SK-N-SH (cell line): ENCODE results near the gene KCNQ2. TPM values are rescaled to one million over a fixed set of nuclear protein-coding genes. Genes with fewer than 3 reads are reported as not detected.
A peak's percentile ranks its signal among the peaks of the same experiment; 100 is the strongest.

Experiments
- CTCF ChIA-PET: fragments of 300-600, 350-600 bp; formaldehyde crosslinking; extraction: SDS; loops from one replicate; lab custom pipeline; 2021; lab: Yijun Ruan, JAX
- POLR2A ChIA-PET: fragments of 350-600 bp; sonication (Branson Sonifier 250); formaldehyde crosslinking; extraction: SDS; loops from one replicate; lab custom pipeline; 2020; ENCODE audit warnings: antibody characterized with exemption, inconsistent platforms; lab: Yijun Ruan, JAX
- DNase-seq: peaks from one replicate; pipeline ENCODE4 v3.0.0; 2012
- H2AFZ ChIP-seq: fragments of 200-600 bp; sonication (generic); 2 replicates; pipeline ENCODE4 v1.8.1; 2016; ENCODE audit warnings: antibody characterized with exemption, mild to moderate bottlenecking, low read depth
- H3F3A ChIP-seq: fragments of 200-600 bp; sonication (generic); replicated peaks from 2 replicates; pipeline ENCODE3; 2016; ENCODE audit warnings: antibody characterized with exemption, mild to moderate bottlenecking; ENCODE audit not compliant: insufficient read depth
- H3K27ac ChIP-seq, 2 experiments: fragments of 200-500 bp in 1 of 2; fragments of 200-600 bp in 1 of 2; sonication (Bioruptor generic) in 1 of 2; sonication (generic), shearing (Covaris generic) in 1 of 2; 2 replicates each; pipeline versions ENCODE4 v1.5.1 to v1.6.1; 2014 to 2016; ENCODE audit warnings: low read depth in 2 of 2, inconsistent platforms in 1 of 2, low read length in 1 of 2, mild to moderate bottlenecking in 1 of 2, mixed read lengths in 1 of 2
- H3K27me3 ChIP-seq: fragments of 200-600 bp; sonication (generic), shearing (Covaris generic); 2 replicates; pipeline ENCODE4 v1.6.1; 2016; ENCODE audit warnings: mixed run types; ENCODE audit not compliant: insufficient read depth
- H3K36me3 ChIP-seq, 2 experiments: fragments of 200-500 bp in 1 of 2; fragments of 200-600 bp in 1 of 2; sonication (Bioruptor generic) in 1 of 2; sonication (generic) in 1 of 2; replicated peaks in 1 of 2; 2 replicates each; pipeline versions ENCODE3 to v1.5.1; 2014 to 2016; ENCODE audit warnings: low read length in 1 of 2, mild to moderate bottlenecking in 1 of 2; ENCODE audit not compliant: insufficient read depth in 2 of 2, control insufficient read depth in 1 of 2
- H3K4me1 ChIP-seq, 2 experiments: fragments of 200-500 bp in 1 of 2; fragments of 200-600 bp in 1 of 2; sonication (Bioruptor generic) in 1 of 2; sonication (generic), shearing (Covaris generic) in 1 of 2; 2 replicates each; pipeline versions ENCODE4 v1.5.1 to v1.6.1; 2014 to 2016; ENCODE audit warnings: low read depth in 1 of 2, low read length in 1 of 2, mixed run types in 1 of 2; ENCODE audit not compliant: insufficient read depth in 2 of 2, control insufficient read depth in 1 of 2
- H3K4me2 ChIP-seq: fragments of 200-600 bp; sonication (generic), shearing (Covaris generic); 2 replicates; pipeline ENCODE4 v1.6.1; 2017; ENCODE audit warnings: mixed run types
- H3K4me3 ChIP-seq, 2 experiments: fragments of 200-500 bp in 1 of 2; fragments of 200-600 bp in 1 of 2; sonication (Bioruptor generic) in 1 of 2; sonication (generic), shearing (Covaris generic) in 1 of 2; 2 replicates each; pipeline versions ENCODE4 v1.5.1 to v1.8.1; 2014 to 2016; ENCODE audit warnings: low read depth in 2 of 2, inconsistent platforms in 1 of 2, low read length in 1 of 2, mild to moderate bottlenecking in 1 of 2, mixed read lengths in 1 of 2, moderate library complexity in 1 of 2
- H3K79me2 ChIP-seq: fragments of 200-600 bp; sonication (generic); 2 replicates; pipeline ENCODE4 v1.8.1; 2017; ENCODE audit warnings: mild to moderate bottlenecking; ENCODE audit not compliant: insufficient read depth
- H3K9ac ChIP-seq: fragments of 200-600 bp; sonication (generic); 2 replicates; pipeline ENCODE4 v1.6.1; 2017; ENCODE audit warnings: mixed run types
- H3K9me2 ChIP-seq: fragments of 200-600 bp; sonication (generic); 2 replicates; pipeline ENCODE4 v1.6.1; 2017; ENCODE audit warnings: mixed run types
- H3K9me3 ChIP-seq: fragments of 200-600 bp; sonication (generic); 2 replicates; pipeline ENCODE4 v1.6.1; 2017; ENCODE audit warnings: mixed run types, mild to moderate bottlenecking, moderate library complexity
- H4K20me1 ChIP-seq: fragments of 200-600 bp; sonication (generic); 2 replicates; pipeline ENCODE4 v1.6.1; 2017; ENCODE audit warnings: mild to moderate bottlenecking, mixed run types; ENCODE audit not compliant: insufficient read depth
- CHD2 ChIP-seq: fragments of 150-350 bp; IDR thresholded peaks from 2 replicates; pipeline ENCODE4 v1.6.1; 2018; ENCODE audit warnings: low read length; ENCODE audit not compliant: partially characterized antibody
- FOXJ3 ChIP-seq: sonication (generic); formaldehyde crosslinking; IDR thresholded peaks from 2 replicates; pipeline ENCODE4 v1.5.1; 2020; ENCODE audit warnings: mild to moderate bottlenecking, missing genetic modification reagents
- MEF2A ChIP-seq: IDR thresholded peaks from 2 replicates; pipeline ENCODE4 v1.4.0; 2012; ENCODE audit warnings: low read depth, borderline replicate concordance
- PBX3 ChIP-seq: IDR thresholded peaks from 2 replicates; pipeline ENCODE4; 2012
- POLR2AphosphoS5 ChIP-seq: IDR thresholded peaks from 2 replicates; pipeline ENCODE4 v1.6.1; 2012; ENCODE audit warnings: low read depth, low read length
- RCOR1 ChIP-seq: fragments of 150-350 bp; IDR thresholded peaks from 2 replicates; pipeline ENCODE4 v1.6.1; 2017; ENCODE audit warnings: antibody characterized with exemption, low read length
- REST ChIP-seq: IDR thresholded peaks from 2 replicates; pipeline ENCODE4 v1.6.1; 2012; ENCODE audit warnings: mild to moderate bottlenecking, low read depth, low read length, moderate library complexity
- SMC3 ChIP-seq: IDR thresholded peaks from 2 replicates; pipeline ENCODE4 v1.6.1; 2012; ENCODE audit warnings: low read depth, low read length, improper control_type of control experiment
- TAF1 ChIP-seq: IDR thresholded peaks from 2 replicates; pipeline ENCODE4 v1.6.1; 2012; ENCODE audit warnings: low read depth, mild to moderate bottlenecking, low read length, moderate library complexity, borderline replicate concordance
- TCF12 ChIP-seq: IDR thresholded peaks from 2 replicates; pipeline ENCODE4 v1.4.0; 2012
- USF1 ChIP-seq: IDR thresholded peaks from 2 replicates; pipeline ENCODE4 v1.4.0; 2012; ENCODE audit warnings: low read depth, borderline replicate concordance
- YY1 ChIP-seq: IDR thresholded peaks from 2 replicates; pipeline ENCODE4 v1.4.0; 2012; ENCODE audit warnings: low read depth, mild to moderate bottlenecking
- WGBS: methylation state at CpG from one replicate; pipeline ENCODE4 v1.1.6; 2017; ENCODE audit warnings: low lambda C conversion rate; 5-methylcytosine and 5-hydroxymethylcytosine counted together
- polyA plus RNA-seq, 3 experiments: library from polyadenylated mRNA; depleted of rRNA; stranded (reverse); fragments of >200 nt; gene quantifications; 2 replicates each; pipeline ENCODE4 v1.2.3, GENCODE V29; 2012

The KCNQ2 gene
- polyA plus RNA-seq, 1 of the 3 experiments (the other 2 are of a cell fraction): 3.9 TPM

- no peak overlapping the region for H2AFZ ChIP-seq
- WGBS: 27% methylated on average over 9 of the region's 28 CpGs
Observed at GRCh38 chr20:63351811-63352591, 120.5 kb downstream of the KCNQ2 start.

GRCh38 chr20:63351326-63351700 lies 121.1 kb downstream of the KCNQ2 start:
- no peaks in the 10 kb centered on the region for H3K36me3 ChIP-seq
- no peak overlapping the region for H3K4me3 ChIP-seq
- POLR2A ChIA-PET: no interaction called here
- no peak overlapping the region for H3K9ac ChIP-seq
- WGBS: 87% methylated on average over 9 of the region's 12 CpGs
- no peaks in the 10 kb centered on the region for H3K79me2 ChIP-seq
- H3K4me1 ChIP-seq: no peaks in the 10 kb centered on the region; a peak in 1 of 4 replicates
- H3K4me2 ChIP-seq: no peak overlapping the region
- H2AFZ ChIP-seq: no peak overlapping the region
- no peaks in the 10 kb centered on the region for H3F3A ChIP-seq
- no peak for DNase-seq
- H4K20me1 ChIP-seq: no peaks in the 10 kb centered on the region
- no peaks in the 10 kb centered on the region for H3K9me3 ChIP-seq
- no peaks in the 10 kb centered on the region for H3K27me3 ChIP-seq
- H3K27ac ChIP-seq: no peak overlapping the region
- CTCF ChIA-PET: interaction anchor here (1.0 to 2.9 kb wide), 2 partner anchors 18 to 31 kb away, joined by 3 to 15 read pairs; no protein-coding TSS in a partner anchor
- no peaks in the 10 kb centered on the region for H3K9me2 ChIP-seq
- TF ChIP-seq TCF12 (no peak), USF1 (no peak), CHD2 (no peak), REST (no peak), YY1 (no peak), MEF2A (no peak), RCOR1 (no peak), TAF1 (no peak), PBX3 (no peak), SMC3 (no peak)

More at GRCh38 chr20:63351811-63352591, 120.5 kb downstream of the KCNQ2 start:
- ChIA-PET POLR2A (no interaction called here), CTCF (interaction anchor here (0.8 to 2.9 kb wide), 4 partner anchors 18 to 42 kb away, joined by 3 to 15 read pairs (median 4); no protein-coding TSS in a partner anchor)
- H3K4me2 ChIP-seq: no peak overlapping the region
- H3K4me3 ChIP-seq: no peak overlapping the region
- H3K4me1 ChIP-seq: no peaks in the 10 kb centered on the region; a peak in 1 of 4 replicates
- H3K9me2 ChIP-seq: no peaks in the 10 kb centered on the region
- no peaks in the 10 kb centered on the region for H4K20me1 ChIP-seq
- TF ChIP-seq FOXJ3 (CRISPR knock-in tag): no peak
- no peak for TF ChIP-seq USF1
- TF ChIP-seq POLR2AphosphoS5: no peak
- no peak overlapping the region for H3K9ac ChIP-seq
- H3K27me3 ChIP-seq: no peaks in the 10 kb centered on the region
- no peaks in the 10 kb centered on the region for H3K9me3 ChIP-seq
- H3F3A ChIP-seq: no peaks in the 10 kb centered on the region
- H3K36me3 ChIP-seq: no peaks in the 10 kb centered on the region
- H3K79me2 ChIP-seq: no peaks in the 10 kb centered on the region
- H3K27ac ChIP-seq: no peak overlapping the region
- DNase-seq: peak; percentile 66
